Thyroid gland (tissue), 4 donors: Measurements from ENCODE around the gene APP.

Experiments
- CTCF ChIP-seq, 6 experiments: fragments of 200-600 bp in 3 of 6; fragments of 450-650 bp in 3 of 6; sonication (generic) in 3 of 6; IDR thresholded peaks; one replicate each; pipeline ENCODE4 v1.5.1; 2016 to 2019; ENCODE audit warnings: antibody characterized with exemption in 6 of 6, mild to moderate bottlenecking in 2 of 6, inconsistent platforms in 1 of 6, moderate library complexity in 1 of 6
- POLR2A ChIP-seq, 2 donors: fragments of 450-650 bp; IDR thresholded peaks; one replicate each; pipeline ENCODE4 v1.6.1; 2017; ENCODE audit warnings: antibody characterized with exemption in 2 of 2, mild to moderate bottlenecking in 2 of 2, moderate library complexity in 1 of 2

GRCh38 chr21:26210614-26211013 is 40.0 kb upstream of the APP start:
- TF ChIP-seq CTCF (IDR thresholded peaks at IDR 0.05) (no peak), POLR2A (IDR thresholded peaks at IDR 0.05) (no peak)
